Liver (tissue), 3 donors: ENCODE measurements around the gene GIGYF1.

Experiments
- FOXA1 ChIP-seq: IDR thresholded peaks from 2 replicates; pipeline ENCODE4 v1.6.1; 2016; ENCODE audit warnings: antibody characterized with exemption
- RXRA ChIP-seq, 2 donors: IDR thresholded peaks; 2 replicates each; pipeline ENCODE4 v1.6.1; 2017 to 2018; ENCODE audit warnings: antibody characterized with exemption in 2 of 2, mild to moderate bottlenecking in 1 of 2
- TF ChIP-seq, protein P1 (sequence below): IDR thresholded peaks from 2 replicates; pipeline ENCODE4 v1.6.1; 2016; ENCODE audit warnings: antibody characterized with exemption
- TF ChIP-seq, protein P2 (sequence below): fragments of 150-350 bp; IDR thresholded peaks from 2 replicates; pipeline ENCODE4 v1.5.1; 2017; ENCODE audit warnings: improper control_type of control experiment, low read depth, low read length; ENCODE audit not compliant: missing input control
- TF ChIP-seq, protein P3 (sequence below): IDR thresholded peaks from 2 replicates; pipeline ENCODE4 v1.6.1; 2016; ENCODE audit warnings: antibody characterized with exemption, mild to moderate bottlenecking
- TF ChIP-seq, protein P4 (sequence below): IDR thresholded peaks from 2 replicates; pipeline ENCODE4 v1.6.1; 2016; ENCODE audit warnings: antibody characterized with exemption
- donor health status: healthy.
- donor health status: healthy.

DNA sequence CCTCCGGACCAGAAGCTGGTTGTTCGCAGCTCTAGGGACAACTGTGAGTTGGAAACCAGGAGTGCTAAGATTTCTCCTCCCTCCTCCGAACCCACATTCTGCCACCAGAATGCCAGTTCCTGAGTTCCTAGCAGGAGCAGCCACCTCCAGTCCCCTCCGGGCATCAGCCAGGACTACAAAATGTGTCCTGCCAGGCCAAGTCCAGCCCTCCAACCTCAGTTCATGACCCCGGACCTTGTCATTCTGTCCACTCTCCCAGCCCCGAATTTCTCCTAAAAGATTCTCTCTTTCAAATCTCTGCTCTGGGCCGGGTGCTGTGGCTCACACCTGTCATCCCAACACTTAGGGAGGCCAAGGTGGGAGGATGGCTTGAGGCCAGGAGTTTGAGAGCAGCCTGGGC, 41.7 kb upstream of the GIGYF1 start:
- TF ChIP-seq, protein P1, sequence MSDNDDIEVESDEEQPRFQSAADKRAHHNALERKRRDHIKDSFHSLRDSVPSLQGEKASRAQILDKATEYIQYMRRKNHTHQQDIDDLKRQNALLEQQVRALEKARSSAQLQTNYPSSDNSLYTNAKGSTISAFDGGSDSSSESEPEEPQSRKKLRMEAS = no peak
- TF ChIP-seq, protein P2, sequence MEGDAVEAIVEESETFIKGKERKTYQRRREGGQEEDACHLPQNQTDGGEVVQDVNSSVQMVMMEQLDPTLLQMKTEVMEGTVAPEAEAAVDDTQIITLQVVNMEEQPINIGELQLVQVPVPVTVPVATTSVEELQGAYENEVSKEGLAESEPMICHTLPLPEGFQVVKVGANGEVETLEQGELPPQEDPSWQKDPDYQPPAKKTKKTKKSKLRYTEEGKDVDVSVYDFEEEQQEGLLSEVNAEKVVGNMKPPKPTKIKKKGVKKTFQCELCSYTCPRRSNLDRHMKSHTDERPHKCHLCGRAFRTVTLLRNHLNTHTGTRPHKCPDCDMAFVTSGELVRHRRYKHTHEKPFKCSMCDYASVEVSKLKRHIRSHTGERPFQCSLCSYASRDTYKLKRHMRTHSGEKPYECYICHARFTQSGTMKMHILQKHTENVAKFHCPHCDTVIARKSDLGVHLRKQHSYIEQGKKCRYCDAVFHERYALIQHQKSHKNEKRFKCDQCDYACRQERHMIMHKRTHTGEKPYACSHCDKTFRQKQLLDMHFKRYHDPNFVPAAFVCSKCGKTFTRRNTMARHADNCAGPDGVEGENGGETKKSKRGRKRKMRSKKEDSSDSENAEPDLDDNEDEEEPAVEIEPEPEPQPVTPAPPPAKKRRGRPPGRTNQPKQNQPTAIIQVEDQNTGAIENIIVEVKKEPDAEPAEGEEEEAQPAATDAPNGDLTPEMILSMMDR = no peak
- TF ChIP-seq RXRA (IDR thresholded peaks at IDR 0.05) (peak; percentile 31 to 36), FOXA1 (no peak)
- TF ChIP-seq, protein P3, sequence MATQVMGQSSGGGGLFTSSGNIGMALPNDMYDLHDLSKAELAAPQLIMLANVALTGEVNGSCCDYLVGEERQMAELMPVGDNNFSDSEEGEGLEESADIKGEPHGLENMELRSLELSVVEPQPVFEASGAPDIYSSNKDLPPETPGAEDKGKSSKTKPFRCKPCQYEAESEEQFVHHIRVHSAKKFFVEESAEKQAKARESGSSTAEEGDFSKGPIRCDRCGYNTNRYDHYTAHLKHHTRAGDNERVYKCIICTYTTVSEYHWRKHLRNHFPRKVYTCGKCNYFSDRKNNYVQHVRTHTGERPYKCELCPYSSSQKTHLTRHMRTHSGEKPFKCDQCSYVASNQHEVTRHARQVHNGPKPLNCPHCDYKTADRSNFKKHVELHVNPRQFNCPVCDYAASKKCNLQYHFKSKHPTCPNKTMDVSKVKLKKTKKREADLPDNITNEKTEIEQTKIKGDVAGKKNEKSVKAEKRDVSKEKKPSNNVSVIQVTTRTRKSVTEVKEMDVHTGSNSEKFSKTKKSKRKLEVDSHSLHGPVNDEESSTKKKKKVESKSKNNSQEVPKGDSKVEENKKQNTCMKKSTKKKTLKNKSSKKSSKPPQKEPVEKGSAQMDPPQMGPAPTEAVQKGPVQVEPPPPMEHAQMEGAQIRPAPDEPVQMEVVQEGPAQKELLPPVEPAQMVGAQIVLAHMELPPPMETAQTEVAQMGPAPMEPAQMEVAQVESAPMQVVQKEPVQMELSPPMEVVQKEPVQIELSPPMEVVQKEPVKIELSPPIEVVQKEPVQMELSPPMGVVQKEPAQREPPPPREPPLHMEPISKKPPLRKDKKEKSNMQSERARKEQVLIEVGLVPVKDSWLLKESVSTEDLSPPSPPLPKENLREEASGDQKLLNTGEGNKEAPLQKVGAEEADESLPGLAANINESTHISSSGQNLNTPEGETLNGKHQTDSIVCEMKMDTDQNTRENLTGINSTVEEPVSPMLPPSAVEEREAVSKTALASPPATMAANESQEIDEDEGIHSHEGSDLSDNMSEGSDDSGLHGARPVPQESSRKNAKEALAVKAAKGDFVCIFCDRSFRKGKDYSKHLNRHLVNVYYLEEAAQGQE = no peak
- TF ChIP-seq, protein P4, sequence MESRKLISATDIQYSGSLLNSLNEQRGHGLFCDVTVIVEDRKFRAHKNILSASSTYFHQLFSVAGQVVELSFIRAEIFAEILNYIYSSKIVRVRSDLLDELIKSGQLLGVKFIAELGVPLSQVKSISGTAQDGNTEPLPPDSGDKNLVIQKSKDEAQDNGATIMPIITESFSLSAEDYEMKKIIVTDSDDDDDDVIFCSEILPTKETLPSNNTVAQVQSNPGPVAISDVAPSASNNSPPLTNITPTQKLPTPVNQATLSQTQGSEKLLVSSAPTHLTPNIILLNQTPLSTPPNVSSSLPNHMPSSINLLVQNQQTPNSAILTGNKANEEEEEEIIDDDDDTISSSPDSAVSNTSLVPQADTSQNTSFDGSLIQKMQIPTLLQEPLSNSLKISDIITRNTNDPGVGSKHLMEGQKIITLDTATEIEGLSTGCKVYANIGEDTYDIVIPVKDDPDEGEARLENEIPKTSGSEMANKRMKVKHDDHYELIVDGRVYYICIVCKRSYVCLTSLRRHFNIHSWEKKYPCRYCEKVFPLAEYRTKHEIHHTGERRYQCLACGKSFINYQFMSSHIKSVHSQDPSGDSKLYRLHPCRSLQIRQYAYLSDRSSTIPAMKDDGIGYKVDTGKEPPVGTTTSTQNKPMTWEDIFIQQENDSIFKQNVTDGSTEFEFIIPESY = no peak
